Measurements from ENCODE around the gene ANKRD34A.

- TF ChIP-seq CTCF (IDR thresholded peaks at IDR 0.05 in 2 of 3, conservative IDR thresholded peaks at IDR 0.05 in 1 of 3; ENCODE audit: borderline replicate concordance in 1 of 3, insufficient read depth in 1 of 3, low read depth in 2 of 3, low read length in 2 of 3), result no peak
- TF ChIP-seq YY1 (IDR thresholded peaks at IDR 0.05; ENCODE audit: extremely low read depth, insufficient replicate concordance, low read depth, low read length), result no peak
- TF ChIP-seq POLR2A (IDR thresholded peaks at IDR 0.05; ENCODE audit: borderline replicate concordance, extremely low read depth, insufficient read depth, insufficient read length), result no peak
- TF ChIP-seq RAD21 (IDR thresholded peaks at IDR 0.05; ENCODE audit: low read depth), result no peak
- TF ChIP-seq EZH2 (IDR thresholded peaks at IDR 0.05), result no peak
- no peak for TF ChIP-seq POLR2AphosphoS5 (IDR thresholded peaks at IDR 0.05; ENCODE audit: low read depth, low read length)
- TF ChIP-seq REST (IDR thresholded peaks at IDR 0.05; ENCODE audit: low read depth), result no peak
- no peak for TF ChIP-seq ATF3 (IDR thresholded peaks at IDR 0.05)
- TF ChIP-seq ZNF274 (IDR thresholded peaks at IDR 0.05; ENCODE audit: low read depth, low read length), result no peak
- no peak for TF ChIP-seq ZFX (IDR thresholded peaks at IDR 0.05)
- TF ChIP-seq JUND (IDR thresholded peaks at IDR 0.05), result no peak
- no peak for TF ChIP-seq MAX (IDR thresholded peaks at IDR 0.05)
- TF ChIP-seq EGR1 (IDR thresholded peaks at IDR 0.05; ENCODE audit: low read depth), result no peak
Measured at GRCh38 chr1:145961109-145961424, 3.3 kb downstream of the ANKRD34A start.

All from HCT116 (cell line).